DMS 273 (cell line): ENCODE data around the gene MACROD2.
"Not testable (repeated sequence)": the region's sequence is repeated elsewhere in the genome, so short reads cannot be mapped to it uniquely, and the experiment has no call there.

Experiments used
- DNase-seq: peaks from one replicate; lab custom pipeline; 2025; ENCODE audit not compliant: unreplicated experiment; lab: John Stamatoyannopoulos, UW

The MACROD2 gene

DNA sequence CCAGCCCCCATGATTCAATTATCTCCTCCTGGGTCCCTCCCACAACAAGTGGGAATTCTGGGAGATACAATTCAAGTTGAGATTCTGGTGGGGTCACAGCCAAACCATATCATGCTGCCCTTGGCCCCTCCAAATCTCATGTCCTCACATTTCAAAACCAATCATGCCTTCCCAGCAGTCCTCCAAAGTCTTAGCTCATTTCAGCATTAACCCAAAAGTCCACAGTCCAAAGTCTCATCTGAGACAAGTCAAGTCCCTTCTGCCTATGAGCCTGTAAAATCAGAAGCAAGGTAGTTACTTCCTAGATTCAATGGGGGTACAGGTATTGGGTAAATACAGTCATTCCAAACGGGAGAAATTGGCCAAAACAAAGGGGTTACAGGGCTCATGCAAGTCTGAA lies 1021.6 kb downstream of the MACROD2 start:
- DNase-seq = not testable (repeated sequence)

DNA sequence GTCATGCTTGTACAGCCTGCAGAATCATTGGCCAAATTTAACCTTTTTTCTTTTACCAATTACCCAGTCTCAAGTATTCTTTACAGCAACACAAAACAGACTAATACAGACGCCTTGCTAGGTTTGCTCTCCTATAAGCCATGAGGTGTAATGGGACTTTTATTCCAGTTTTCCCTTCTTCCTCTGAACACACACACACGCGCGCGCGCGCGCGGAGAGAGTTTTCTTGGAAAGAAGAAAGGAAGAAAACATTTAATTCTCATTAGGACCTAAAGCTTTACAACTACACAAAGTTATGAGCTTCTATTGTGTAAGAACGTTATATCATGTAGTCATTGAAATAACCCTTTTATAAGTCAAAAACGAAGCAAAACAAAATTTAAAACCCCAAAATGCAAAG lies 1023.6 kb downstream of the MACROD2 start:
- no peak for DNase-seq

DNA sequence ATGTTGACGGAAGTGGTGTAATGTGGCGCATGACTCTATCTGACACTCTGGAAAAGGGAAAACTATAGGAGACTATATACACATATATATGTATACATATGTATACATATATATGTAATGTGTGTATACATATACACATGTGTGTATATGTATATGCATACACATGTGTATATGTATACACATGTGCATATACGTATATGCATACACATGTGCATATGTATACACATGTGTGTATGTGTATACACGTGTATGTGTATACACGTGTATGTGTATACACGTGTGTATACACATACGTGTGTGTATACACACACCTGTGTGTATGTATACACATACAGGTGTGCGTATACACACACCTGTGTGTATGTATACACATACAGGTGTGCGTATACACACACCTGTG lies 1025.5 kb downstream of the MACROD2 start:
- no peak for DNase-seq

DNA sequence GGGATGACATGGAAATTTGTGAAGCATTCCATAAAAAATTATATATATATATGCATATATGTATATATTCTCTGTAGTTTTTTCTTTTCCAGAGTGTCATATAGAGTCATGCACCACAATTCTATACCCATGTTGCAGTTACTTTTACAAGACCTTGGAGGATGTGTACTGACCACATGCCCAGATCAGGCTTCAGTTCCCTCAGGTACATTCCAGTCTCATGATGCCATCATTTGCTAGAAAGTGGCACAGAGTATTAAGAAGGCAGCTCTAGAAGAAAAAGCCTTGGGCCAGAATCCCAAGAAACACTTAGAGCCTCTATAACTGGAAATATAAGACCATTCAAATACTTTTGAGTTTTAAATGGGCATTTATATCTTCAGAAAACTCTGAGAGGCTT lies 1027.6 kb downstream of the MACROD2 start:
- no peak for DNase-seq

DNA sequence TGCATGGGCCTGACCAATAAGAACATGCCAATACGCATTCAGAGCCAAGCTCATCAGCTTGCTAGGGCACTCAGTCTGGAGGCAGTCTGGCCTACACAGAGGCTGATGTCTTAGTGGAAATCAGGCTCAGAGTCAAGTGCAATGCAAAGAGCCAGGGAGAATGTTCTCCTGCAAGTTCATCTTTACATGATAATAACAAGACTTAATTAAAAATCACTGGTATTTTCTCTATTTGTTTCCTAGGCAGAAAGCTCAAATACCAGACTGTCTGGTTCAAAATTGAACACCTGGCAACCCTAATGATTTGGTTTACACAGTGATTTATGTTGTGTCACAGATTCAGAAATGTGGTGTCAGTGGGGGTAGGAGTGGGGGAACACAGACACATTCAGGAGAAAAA lies 1031.4 kb downstream of the MACROD2 start:
- DNase-seq = no peak

DNA sequence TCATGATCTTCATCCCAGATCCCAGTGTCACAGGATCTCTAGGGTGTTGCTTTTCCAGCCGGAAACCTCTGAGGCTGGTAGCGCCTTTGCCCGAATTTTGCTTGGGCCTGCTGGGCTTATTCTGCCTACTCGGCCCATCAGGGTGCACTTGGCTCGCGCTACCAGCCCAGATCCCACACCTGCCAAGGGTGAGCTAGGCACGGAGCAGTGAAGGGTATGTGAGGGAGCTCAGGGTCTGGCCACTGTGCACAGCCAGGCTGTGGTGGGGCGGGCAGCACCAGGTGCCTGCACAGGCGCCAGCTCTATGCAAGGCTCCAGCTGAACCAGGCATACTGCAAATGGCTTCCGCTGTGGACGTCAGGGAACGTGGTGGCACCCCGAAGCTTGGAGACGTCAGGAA lies 1035.5 kb downstream of the MACROD2 start:
- DNase-seq = no peak

DNA sequence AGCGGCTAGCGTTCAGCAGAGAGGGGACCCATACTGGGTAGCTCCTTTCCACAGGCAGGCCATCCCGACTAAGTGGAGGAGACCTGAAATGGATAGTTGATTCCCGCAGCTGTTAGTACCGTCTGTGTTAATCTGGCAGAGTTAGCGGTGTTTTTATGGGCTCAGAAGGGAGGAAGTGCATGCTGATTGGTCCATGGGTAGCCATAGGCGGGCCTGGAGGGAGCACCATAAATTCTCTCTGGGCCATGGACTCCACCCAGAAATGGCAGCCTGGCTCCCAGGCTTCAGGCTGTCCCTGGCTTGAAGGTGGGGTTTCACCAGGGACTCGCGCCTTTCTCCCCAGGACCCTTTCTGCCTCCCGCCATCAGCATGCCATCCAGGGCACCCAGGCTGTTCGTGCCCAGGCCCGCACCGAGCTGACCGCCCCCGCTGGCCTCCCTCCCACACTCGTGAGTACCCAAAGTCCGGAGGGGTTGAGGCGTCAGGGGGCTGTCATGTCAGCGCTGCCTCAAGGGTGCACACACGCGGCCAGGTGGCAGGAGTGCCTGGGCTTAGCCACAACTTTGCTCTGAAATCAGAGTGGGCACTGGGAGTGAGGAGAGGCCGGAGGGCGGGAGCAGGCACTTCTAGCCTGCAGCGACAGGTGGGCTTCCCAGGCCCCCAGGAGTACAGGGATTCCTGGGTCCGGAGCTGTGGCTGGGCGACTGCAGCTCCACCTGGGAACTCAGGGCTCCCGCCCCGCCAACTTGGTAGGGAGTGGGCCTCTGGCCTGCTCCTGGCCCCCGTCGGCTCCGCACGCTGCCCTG lies 1036.4 kb downstream of the MACROD2 start:
- DNase-seq = no peak

DNA sequence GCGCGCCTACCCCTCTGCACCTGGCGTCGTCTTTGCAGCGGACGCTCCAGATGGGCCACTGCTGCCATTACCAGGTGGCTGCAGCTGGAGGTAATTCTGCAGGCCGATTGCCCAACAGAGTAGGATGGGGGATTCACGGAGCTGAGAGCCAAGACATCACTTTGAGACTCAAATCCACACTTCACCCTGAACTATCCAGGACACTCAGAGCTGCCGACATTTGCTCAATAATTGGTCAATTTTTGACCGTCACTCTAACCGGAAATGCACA lies 1037.0 kb downstream of the MACROD2 start:
- no peak for DNase-seq

DNA sequence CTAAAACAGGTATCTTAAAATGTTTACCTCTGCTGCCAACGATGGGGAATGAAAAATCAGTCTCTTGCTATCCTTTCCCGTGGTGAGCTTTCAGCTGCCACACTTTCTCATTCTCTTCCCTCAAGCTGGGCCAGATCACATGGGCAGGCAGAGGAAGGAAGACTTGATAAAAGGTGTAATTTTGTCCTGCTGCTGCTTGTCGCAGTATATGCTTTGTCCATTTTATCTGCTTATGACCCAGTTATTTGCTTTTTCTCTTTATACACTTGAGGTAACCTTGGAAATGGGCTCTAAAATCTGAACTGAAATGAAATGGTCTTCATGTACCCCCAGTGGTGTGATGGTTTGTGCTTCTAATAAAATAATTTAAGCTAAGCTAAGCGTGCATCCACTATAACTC lies 1038.0 kb downstream of the MACROD2 start:
- no peak for DNase-seq

DNA sequence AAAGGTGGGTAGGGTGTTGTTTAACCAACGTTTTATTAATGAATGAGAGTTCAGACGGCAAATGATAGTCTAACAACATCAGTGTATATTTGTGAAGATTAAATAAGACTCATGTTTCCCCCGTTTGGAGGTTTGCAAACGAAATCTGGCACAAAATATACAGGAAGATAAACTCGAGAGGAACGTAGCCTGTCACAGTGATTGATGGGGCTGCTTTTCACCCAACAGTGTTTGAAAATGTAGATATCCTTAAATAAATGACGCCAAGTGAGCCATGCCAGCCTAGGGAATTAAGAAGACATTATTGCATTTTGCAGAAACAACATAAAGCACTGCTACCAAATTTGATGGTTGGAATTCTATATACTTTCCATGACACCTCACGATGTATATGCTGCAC lies 1038.6 kb downstream of the MACROD2 start:
- DNase-seq = no peak

DNA sequence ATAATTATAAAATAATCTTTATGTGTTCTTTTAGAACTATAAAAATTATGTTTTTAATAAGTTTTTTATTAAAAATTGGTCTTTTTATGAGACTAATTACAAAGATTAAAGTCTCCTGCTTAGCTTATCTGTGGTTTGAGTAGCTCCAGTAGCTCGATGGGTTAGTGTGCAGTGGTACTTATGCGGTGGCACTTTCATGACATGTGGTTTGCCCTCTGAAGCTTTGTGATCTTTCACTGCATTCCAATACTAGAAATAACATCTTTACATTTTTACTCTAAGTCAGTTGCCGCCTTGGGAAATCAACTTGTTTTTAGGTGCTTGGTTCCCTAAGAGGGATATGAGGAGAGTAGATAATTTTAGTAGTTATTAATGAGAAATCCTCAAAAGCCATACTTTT lies 1041.6 kb downstream of the MACROD2 start:
- DNase-seq = no peak

DNA sequence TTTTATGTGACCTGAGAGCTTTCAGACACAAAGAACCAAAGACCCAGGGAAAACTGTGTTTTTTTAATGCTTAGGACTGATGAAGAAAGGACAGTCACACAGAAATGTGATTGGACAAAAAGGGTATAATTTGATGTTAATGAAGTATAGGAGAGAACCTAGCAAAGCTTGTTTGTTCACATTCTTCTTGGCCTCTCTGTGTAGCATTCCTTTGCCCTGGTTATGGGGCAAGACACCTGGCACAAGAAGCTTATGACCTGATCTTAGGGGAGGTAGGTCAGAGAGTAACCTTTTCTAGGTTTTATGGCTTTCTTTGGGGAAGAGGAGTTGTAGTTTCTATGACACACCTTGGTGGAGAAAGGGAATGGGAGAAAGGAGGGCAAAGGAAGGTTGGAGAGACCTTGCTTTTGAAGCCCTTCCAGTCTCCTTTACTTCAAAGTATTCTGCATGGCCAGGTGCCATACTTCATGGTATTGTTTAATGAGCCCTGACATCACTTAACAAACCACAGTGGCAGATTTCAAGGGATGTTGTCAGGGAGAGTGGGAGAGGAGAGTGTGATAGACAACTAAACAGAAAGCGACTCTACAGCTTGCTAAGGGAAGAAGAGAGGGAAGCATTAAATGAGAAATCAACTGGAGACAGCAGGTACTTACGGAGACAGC lies 1043.9 kb downstream of the MACROD2 start:
- DNase-seq = peak; percentile 11

DNA sequence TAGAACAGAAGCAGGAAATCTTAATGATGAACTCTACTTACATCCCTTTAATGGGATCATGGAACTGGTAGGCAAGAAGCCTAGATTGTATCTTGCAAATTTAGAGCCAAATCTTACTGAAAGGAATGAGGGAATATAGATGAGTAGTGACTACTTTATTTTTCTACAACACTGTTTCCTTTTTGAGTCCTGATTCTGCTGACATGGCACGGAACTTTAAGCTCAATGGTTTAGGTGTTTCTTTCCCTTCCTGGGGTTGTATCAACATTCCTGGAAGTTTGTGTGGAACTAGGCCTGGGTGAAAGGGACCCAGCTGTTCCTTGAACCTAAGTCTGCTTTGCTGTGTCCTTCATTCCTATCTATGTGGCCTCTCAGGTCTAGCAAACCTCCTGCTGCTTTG lies 1047.4 kb downstream of the MACROD2 start:
- DNase-seq = no peak

DNA sequence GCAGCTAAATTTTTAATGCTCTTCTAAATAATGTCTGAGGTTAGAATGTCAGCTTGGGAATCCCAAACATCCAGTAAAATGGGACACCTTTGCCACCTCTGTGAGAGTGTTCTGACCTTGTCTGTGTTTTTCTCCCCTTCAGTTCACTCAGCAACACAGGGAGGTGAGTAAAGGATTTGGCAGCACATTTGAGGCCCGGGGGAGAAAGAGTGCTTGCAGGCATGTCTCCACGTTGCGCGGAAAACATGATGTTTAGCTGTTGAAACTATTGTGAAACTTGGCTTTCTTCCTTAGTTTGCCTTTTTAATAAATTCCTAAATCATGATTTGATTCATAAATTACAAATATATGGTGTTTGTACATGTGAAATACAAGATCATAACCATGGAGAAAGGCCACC lies 1049.9 kb downstream of the MACROD2 start:
- no peak for DNase-seq

DNA sequence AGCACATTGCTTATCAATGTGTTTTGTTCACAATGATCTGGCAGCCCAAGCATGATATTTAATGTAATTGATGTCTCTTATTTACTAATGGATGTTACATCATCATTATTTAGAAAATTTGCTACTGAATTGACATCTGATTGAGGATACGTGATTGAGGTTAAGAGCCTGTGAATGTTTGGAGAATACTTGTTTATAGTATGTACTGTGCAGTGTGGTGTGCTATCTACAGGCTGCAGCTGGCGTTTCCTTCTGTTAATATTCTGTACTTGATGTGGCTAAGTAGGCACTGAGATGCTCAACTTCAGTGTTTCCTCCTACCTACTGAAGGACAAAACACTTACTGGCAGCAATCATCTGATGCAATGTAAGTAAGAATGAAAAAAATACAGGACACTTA lies 1051.7 kb downstream of the MACROD2 start:
- DNase-seq = peak; percentile 7

DNA sequence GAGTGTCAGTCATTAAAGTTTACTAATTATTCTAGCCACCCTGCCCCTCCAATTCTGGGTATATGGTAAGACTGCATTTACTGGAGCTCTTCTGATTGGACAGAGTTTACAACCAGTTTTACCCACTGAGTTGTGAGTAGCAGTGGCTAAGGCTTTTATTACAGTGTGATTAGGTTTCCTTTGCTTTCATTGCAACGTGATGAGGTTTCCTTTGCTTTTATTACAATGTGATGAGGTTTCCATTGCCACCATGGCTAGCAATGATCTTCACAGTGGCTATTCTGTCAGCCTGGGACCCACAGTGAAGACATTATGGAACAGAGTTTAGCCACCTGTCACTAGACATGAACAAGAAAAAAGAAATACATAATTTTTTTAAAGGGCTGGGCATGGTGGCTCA lies 1052.3 kb downstream of the MACROD2 start:
- no peak for DNase-seq

DNA sequence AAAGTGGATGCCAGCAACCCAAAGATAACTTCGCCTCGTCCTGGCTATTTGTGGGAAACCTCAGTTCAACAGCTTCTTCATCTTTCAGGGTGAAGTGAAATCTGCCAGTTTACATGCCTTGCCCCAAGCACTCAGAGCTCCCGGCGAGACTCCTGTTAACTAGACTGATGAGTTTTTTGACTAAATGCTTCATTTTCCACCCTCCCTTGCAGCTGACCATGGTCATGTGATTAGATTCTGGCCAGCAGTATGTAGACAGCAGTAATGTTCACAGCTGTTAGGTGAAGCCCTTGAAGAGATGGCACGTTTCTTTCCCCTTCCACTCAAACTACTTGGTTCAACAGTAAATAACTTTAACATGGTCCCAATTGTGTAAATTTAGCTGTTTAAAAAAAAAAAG lies 1060.9 kb downstream of the MACROD2 start:
- DNase-seq = no peak

DNA sequence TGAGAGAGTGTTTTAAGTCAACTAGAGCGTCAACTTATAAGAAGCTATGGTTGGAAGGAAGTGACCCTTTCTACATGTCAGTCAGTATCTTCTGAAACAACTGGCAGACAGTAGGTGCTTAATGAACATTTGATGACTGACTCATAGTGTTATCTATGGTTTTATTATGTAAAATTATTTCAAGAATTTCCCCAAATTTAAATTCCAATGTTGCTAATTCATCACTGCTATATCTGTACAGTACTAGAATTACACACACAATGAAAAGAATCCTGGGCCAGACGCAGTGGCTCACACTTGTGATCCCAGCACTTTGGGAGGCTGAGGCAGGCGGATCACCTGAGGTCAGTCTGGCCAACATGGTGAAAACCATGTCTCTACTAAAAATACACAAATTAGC lies 1063.5 kb downstream of the MACROD2 start:
- no peak for DNase-seq

DNA sequence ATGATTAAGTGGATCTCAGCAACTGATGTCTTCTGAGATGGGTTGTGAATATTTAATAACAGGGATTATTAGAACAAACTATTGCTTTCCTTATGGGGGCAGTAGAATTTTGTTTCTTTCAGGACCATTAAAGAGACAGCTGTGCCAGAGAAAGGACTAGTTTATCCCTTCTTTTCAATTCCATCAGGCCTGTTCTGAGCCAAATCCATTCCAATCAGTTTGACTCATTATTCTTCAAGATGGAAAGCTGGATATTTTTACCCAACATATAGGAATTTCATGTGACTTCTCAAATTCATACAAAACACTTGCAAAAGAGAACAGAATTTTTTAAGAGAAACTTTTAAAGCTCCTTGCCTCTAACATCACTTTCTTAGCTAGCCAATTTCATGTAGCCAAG lies 1064.1 kb downstream of the MACROD2 start:
- no peak for DNase-seq

DNA sequence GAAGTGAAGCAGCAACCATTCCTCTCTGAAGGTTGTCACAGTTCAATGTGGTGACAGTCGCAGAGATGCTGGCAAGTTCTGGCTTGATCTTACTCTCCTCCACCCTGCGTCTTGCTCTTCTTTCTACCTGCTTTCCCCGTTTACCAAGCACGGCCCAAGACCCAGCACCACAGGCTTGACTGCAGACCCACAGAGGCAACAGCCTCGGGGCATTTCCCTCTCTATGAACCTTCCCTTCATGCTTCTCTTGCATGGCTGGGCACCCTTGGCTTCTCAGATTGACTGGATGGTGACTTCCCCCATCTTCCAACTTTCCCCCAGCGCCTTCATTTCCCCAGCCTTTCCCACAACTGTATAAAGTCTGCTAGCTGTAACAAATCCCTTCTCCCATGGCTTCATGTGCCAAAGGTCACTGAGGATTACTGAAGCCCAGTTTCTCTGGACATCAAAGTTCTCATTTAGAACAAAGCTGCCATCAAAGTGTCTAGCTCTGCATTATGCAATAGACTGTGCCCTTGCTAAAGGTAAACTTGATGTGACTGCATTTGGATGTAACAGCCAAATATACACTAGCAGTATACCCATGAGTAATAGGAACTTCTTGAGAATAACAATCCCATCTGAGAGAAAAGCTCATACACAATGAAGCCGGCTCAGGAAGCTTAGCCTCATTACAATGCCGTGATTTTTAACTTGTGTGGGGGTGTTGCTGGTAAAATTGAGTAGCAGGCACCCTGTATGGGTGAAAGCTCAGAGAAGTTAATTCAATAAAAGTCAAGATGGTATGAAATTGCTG lies 1065.1 kb downstream of the MACROD2 start:
- no peak for DNase-seq

DNA sequence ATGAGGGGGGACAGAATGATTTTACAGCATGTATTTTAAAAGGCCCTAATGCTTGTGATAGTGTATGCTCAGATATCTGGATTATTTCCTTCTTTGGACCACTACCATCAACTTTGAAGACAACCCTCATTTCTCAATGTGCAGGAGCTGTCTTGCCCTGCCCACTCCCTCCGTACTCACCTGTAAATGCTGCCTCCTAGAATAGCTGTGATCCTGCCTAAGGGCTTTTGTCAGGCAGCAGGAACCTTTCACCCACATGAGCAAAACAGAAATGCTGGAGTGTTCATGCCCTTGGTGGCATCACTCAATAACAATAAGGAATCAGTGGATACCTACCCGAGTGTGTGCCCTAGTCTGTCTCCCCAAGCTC lies 1065.7 kb downstream of the MACROD2 start:
- no peak for DNase-seq

DNA sequence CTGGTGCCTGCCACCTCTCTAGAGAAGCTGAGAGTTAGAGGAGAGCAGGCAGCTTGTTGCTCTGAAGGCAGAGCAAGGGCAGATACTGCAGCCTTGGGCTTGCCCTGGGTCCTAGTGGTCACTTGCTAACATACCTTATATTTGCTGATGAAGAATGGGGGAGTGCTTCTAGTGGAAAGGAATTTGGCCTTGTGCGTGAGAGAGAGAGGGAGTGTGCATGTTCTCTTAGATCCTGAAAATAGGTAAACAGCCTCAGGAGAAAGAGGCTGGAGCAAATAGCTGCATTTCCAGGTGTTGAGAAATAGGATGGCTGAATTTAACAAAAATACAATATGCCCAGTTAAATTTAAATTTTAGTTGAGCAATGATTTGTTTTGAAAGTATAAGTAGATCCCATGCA lies 1066.6 kb downstream of the MACROD2 start:
- DNase-seq = no peak
